SKM-1 (cell line): ENCODE results near the gene PDCD1LG2.

Source experiments
- DNase-seq: peaks from one replicate; lab custom pipeline; 2025; ENCODE audit not compliant: unreplicated experiment; lab: John Stamatoyannopoulos, UW

The PDCD1LG2 gene

GRCh38 chr9:5529683-5530221, 19.4 kb downstream of the PDCD1LG2 start:
- no peak for DNase-seq

GRCh38 chr9:5531101-5531882, 21.0 kb downstream of the PDCD1LG2 start:
- DNase-seq: no peak

DNA sequence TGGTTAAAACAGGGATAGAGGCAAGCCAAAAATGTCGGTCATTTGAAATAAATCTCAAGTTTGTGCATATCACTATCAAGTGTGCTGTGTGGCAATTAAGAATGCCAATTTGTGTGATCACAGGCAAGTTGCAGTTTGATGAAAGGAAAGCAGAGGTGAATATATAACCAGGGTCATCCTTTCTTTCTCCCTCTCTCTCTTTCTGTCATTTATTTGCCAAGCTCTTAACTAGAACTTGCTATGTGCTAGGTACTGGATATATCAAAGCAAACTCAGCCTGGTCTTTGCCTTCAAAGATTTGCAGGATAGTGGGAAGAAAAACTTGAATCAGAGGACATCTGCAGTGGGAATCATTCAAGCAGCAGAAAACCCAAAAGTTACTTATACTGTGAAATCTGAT, 22.0 kb downstream of the PDCD1LG2 start:
- no peak for DNase-seq

DNA sequence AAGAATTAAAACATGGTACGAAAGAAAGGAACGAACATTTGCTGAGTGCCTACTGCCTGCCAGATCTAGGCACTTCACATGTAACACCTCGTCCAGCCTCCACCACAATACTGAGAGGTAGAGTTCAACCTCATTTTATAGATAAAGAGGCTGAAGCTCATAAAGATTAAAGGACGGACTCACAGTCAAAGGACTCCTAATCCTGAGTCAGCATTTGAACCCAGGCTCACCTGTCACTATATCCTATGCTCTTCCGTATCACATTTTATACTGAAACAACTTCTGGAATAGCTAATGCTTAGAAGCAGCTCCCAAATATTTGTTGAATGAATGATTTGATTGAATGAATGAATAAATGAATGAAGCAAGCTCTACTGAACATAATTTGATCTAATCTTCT, 22.5 kb downstream of the PDCD1LG2 start:
- no peak for DNase-seq

- no peak for DNase-seq
Measured at GRCh38 chr9:5536684-5537083, 26.4 kb downstream of the PDCD1LG2 start.

DNA sequence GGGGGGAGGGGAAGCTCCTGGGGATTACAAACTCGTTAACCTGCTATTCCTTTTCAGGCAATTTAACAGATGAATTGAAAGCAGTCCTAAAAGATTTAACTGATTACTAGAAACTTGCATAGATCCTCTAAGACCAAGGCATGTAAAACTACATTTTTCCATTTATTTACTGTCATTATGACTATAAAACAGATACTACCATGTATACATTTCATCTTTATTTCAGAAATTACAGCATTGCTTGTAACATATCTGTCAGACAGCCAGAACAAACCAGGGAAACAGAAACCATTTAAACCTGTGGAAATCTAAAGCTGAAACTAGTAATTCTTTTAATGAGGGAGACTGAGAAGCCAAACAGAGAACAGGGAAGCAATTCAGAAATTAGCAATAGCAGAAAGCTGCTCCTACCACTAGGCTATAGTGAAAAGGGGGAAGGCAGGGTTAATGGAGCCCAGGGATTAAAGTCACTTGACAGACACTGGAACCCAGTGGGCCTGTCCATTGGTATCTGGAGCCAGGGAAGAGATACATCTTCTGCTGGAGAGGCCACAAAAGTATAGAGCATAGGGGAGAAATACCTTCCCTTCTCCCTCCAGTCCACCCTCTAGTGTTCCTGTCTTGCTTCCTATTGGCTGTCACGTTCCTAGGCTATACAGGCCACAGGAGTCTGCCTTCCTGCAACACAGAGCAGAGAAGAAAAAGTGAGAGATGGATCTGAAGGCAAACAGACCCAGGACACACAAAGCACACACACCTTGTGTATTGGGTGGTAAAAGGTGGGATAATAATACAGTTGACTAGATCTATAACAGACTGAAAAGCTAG, 33.8 kb downstream of the PDCD1LG2 start:
- DNase-seq: no peak

- DNase-seq: no peak
Measured at GRCh38 chr9:5549658-5550650, 39.6 kb downstream of the PDCD1LG2 start.

GRCh38 chr9:5551368-5552150, 41.2 kb downstream of the PDCD1LG2 start:
- no peak for DNase-seq

DNA sequence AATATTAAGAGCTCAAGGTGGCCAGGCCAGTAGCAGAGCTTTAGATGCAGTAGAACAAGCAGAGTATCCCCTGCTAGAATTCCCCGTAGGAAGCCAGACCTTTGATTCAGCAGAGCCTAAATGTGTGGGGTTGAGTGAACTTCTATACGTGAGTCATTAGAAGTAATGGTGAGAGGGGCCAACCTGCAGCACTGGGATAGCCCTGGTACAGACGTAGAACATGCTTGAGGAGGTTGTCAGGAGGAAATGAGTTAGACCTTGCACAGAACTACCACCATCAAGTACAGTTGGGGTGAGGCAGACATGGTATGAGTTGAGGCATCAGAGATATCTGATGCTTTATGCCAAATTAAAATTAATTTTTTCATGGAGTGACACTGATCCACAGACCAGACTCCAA, 42.0 kb downstream of the PDCD1LG2 start:
- no peak for DNase-seq

GRCh38 chr9:5553211-5553610, 42.9 kb downstream of the PDCD1LG2 start:
- no peak for DNase-seq

GRCh38 chr9:5554254-5554653, 43.9 kb downstream of the PDCD1LG2 start:
- no peak for DNase-seq

DNA sequence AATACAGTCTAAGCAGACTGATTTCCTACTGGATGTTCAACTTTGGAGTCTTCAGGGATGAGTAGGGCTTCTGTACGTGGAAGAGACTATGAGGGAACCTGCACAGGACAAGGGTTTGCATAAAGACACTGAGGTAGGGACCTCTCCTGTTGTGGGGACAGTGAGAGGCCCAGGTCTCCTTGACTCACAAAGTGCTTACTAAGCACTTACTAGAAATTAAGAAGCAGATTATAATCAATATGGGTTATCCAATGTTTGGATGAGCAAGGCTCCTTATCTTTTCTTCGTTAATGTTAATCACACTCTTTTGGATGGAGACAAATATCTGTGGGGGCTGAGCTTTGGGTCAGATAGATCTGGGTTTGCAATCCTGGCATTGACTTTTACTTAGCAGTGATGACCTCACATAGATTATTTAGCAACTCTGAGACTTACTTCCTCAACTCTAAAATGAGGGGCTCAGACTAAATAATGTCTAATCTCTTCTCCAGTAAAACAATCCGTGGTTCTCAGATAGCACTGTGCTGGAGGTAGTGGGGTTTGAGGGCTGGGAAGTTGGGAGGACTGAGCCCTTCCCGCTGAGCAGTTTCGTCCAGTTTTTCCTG, 45.9 kb downstream of the PDCD1LG2 start:
- no peak for DNase-seq

- DNase-seq: peak; percentile 69
Measured at GRCh38 chr9:5557606-5558587, 47.6 kb downstream of the PDCD1LG2 start.

DNA sequence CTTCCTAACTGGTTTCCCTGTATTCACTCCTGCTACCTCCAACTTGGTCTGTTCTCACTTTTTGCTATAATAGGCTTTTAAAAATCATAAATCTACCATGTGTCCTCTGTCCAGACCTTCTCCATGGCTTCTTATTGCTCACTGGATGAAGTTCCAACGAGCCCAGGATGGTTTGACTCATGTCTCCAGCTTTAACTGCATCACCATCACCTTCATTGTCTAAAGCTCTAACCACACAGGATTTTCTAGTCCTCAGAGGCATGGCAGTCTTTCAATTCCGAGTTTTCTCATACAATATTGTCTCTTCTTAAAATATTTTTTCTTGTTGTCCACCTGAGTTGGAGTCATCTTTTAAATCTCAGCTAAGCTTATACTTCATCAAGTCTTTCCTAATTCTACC, 49.3 kb downstream of the PDCD1LG2 start:
- DNase-seq: no peak

DNA sequence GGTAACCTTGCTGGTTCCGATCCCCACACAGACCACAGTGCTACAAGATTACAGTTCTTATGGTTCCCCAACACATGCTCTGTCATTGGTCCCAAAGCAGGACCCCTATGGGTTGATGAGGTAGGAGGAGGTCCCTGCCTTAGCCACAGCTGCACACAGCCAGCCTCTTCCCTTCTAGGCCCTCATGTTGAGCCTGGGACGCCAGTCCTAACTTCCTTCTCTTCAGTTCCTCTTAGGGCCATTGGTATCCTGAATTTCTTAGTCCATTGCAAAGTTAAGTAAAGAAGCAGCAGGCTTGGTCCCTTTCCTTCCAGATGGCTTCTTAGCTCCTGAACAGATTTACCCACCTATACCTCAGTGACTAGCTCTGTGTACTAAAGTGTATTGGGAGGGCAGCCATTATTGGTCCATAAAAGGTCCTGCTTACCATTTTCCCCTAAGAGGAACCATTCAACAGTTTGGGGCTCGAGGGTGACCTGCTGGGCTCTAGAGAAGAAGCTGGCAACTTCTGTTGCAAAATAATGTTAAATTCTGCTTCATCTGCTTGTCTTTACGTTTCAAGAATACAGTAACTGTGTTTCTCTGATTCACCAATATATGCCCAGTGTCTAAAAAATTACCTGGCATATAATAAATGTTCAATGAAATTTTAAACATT, 50.2 kb downstream of the PDCD1LG2 start:
- DNase-seq: peak; percentile 25

DNA sequence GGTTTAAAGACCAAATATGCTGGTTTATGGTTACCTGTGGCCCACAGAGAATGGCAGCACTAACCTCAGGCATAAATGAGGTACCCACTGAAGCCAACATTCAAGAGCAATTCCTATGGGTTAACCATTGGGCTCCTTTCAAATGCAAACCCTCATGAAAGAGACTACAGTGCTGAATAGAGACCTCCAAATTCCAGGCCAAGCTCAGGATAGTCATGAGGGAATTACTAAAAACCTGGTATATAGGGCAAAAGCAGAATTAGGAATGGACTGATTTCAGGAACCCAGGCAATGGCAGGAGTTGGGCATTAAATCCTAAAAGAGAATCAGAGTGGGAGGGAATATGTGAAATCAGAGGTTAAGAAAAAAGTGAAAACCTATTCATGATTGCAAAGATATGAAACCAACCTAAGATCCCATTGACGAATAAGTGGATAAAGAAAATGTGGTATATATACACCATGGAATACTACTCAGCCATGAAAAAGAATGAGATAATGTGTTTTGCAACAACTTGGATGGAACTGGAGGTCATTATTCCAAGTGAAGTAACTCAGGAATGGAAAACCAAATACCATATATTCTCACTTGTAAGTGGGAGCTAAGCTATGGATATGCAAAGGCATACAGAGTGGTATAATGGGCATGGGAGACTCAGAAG, 51.6 kb downstream of the PDCD1LG2 start:
- no peak for DNase-seq

GRCh38 chr9:5562806-5563416, 52.6 kb downstream of the PDCD1LG2 start:
- no peak for DNase-seq
